HepG2 (cell line): ENCODE data around the gene TBL2. TPM values are rescaled to one million over a fixed set of nuclear protein-coding genes. Genes with fewer than 3 reads are reported as not detected.

ENCODE experiments used
- ATAC-seq: fragments of 200-7000 bp; cut with Tn5 transposase; 3 replicates; pipeline ENCODE4 v1.9.1; 2020; ENCODE audit warnings: mild to moderate bottlenecking, moderate library complexity
- BruUV-seq: library from RNA; stranded (reverse); fragments of 400-500 nt; replicated peaks from 2 replicates; lab custom pipeline; 2021; lab: Mats Ljungman, UMichigan
- CTCF ChIA-PET: fragments of 300-600 bp; formaldehyde crosslinking; extraction: SDS; loops from one replicate; lab custom pipeline; 2021; ENCODE audit warnings: low total read pairs, inconsistent platforms, low intra/inter-chr PET ratio; lab: Yijun Ruan, JAX
- POLR2A ChIA-PET: fragments of 350-600 bp; sonication (Branson Sonifier 250); formaldehyde crosslinking; loops from one replicate; lab custom pipeline; 2020; ENCODE audit warnings: antibody characterized with exemption, inconsistent platforms; lab: Yijun Ruan, JAX
- DNase-seq: peaks from one replicate; pipeline ENCODE4 v3.0.0-alpha.2; 2015; ENCODE audit warnings: low spot score
- FAIRE-seq: peaks from 3 replicates; lab custom pipeline; 2011; peaks lifted over from hg19 to GRCh38; lab: Jason Lieb, UNC
- H2AFZ ChIP-seq: one replicate; pipeline ENCODE4 v1.6.1; 2011; ENCODE audit warnings: low read length, inconsistent platforms
- H3K27ac ChIP-seq: fragments of 300-600 bp; 3 replicates; pipeline ENCODE4 v1.8.0; 2011; ENCODE audit warnings: mixed run types, mild to moderate bottlenecking, mixed read lengths, low read length, inconsistent platforms; ENCODE audit not compliant: insufficient read depth; ENCODE audit errors: extremely low read length
- H3K27me3 ChIP-seq, 2 experiments: fragments of 200-600 bp in 1 of 2; 2 replicates in 1 of 2; 3 replicates in 1 of 2; pipeline versions ENCODE4 v1.6.0 to v1.8.0; 2011; ENCODE audit warnings: low read length in 2 of 2, mild to moderate bottlenecking in 2 of 2, moderate library complexity in 2 of 2, inconsistent platforms in 1 of 2; ENCODE audit not compliant: insufficient read depth in 2 of 2, control insufficient read depth in 1 of 2
- H3K36me3 ChIP-seq, 2 experiments: fragments of 200-600 bp in 1 of 2; replicated peaks in 1 of 2; 2 replicates in 1 of 2; 3 replicates in 1 of 2; pipeline versions ENCODE4 v1.5.1 to v1.8.0; 2011; ENCODE audit warnings: low read length in 2 of 2, inconsistent platforms in 1 of 2; ENCODE audit not compliant: insufficient read depth in 2 of 2, control insufficient read depth in 1 of 2
- H3K4me1 ChIP-seq: 2 replicates; pipeline ENCODE4 v1.5.1; 2012; ENCODE audit warnings: low read length, inconsistent platforms; ENCODE audit not compliant: insufficient read depth
- H3K4me2 ChIP-seq: 2 replicates; pipeline ENCODE4 v1.6.0; 2011; ENCODE audit warnings: low read depth, low read length, inconsistent platforms
- H3K4me3 ChIP-seq, 3 experiments: fragments of 200-600 bp in 1 of 3; sonication (generic), shearing (Covaris generic) in 1 of 3; replicated peaks in 1 of 3; 2 replicates each; pipeline ENCODE4 v1.5.1; 2011 to 2016; ENCODE audit warnings: low read length in 3 of 3, inconsistent platforms in 2 of 3, low read depth in 2 of 3, mild to moderate bottlenecking in 2 of 3, control low read depth in 1 of 3, mixed read lengths in 1 of 3; ENCODE audit not compliant: insufficient read depth in 1 of 3
- H3K79me2 ChIP-seq: one replicate; pipeline ENCODE4 v1.6.1; 2011; ENCODE audit warnings: low read length, inconsistent platforms; ENCODE audit not compliant: insufficient read depth
- H3K9ac ChIP-seq: 2 replicates; pipeline ENCODE4 v1.6.0; 2011; ENCODE audit warnings: mild to moderate bottlenecking, low read depth, low read length, inconsistent platforms; ENCODE audit not compliant: insufficient read depth
- H3K9me3 ChIP-seq: 2 replicates; pipeline ENCODE4 v1.5.1; 2012; ENCODE audit warnings: mild to moderate bottlenecking, low read length
- H4K20me1 ChIP-seq: 2 replicates; pipeline ENCODE4 v1.6.0; 2011; ENCODE audit warnings: inconsistent platforms, mild to moderate bottlenecking, low read length, moderate library complexity; ENCODE audit not compliant: insufficient read depth
- MAFG ChIP-seq: sonication (generic); formaldehyde crosslinking; IDR thresholded peaks from 2 replicates; pipeline ENCODE4 v1.5.1; 2020; ENCODE audit warnings: mild to moderate bottlenecking, missing genetic modification reagents
- MATR3 ChIP-seq: sonication (generic); formaldehyde crosslinking; IDR thresholded peaks from 2 replicates; pipeline ENCODE4 v1.4.0; 2020; ENCODE audit warnings: missing genetic modification reagents
- NFKB2 ChIP-seq: sonication (generic); formaldehyde crosslinking; IDR thresholded peaks from 2 replicates; pipeline ENCODE4 v1.4.0; 2020; ENCODE audit warnings: missing genetic modification reagents, borderline replicate concordance
- PHF20 ChIP-seq: sonication (generic); formaldehyde crosslinking; IDR thresholded peaks from 2 replicates; pipeline ENCODE4 v1.5.0; 2020; ENCODE audit warnings: mild to moderate bottlenecking, missing genetic modification reagents
- POLR2A ChIP-seq, 2 experiments: IDR thresholded peaks; 2 replicates each; pipeline ENCODE4 v1.6.1; 2011; ENCODE audit warnings: low read depth in 2 of 2, low read length in 2 of 2, mild to moderate bottlenecking in 1 of 2, moderate library complexity in 1 of 2; ENCODE audit not compliant: insufficient read depth in 1 of 2
- ZFP37 ChIP-seq: sonication (generic); formaldehyde crosslinking; IDR thresholded peaks from 2 replicates; pipeline ENCODE4 v1.4.0; 2020; ENCODE audit warnings: missing genetic modification reagents, borderline replicate concordance
- ZNF207 ChIP-seq: fragments of 450-650 bp; IDR thresholded peaks from 2 replicates; pipeline ENCODE4 v1.6.1; 2016; ENCODE audit warnings: antibody characterized with exemption, borderline replicate concordance
- ZNF580 ChIP-seq: IDR thresholded peaks from 2 replicates; pipeline ENCODE4 v1.6.1; 2016; ENCODE audit warnings: low read depth, borderline replicate concordance
- ZSCAN22 ChIP-seq: sonication (generic); formaldehyde crosslinking; IDR thresholded peaks from 2 replicates; pipeline ENCODE4 v1.4.0; 2020; ENCODE audit warnings: mild to moderate bottlenecking, missing genetic modification reagents
- WGBS: methylation state at CpG from one replicate; pipeline ENCODE4 v1.1.6; 2017; ENCODE audit warnings: low lambda C conversion rate; 5-methylcytosine and 5-hydroxymethylcytosine counted together
- in situ Hi-C: cut with HindIII; loops from 2 replicates; pipeline ENCODE4 v1.10.0; 2017; ENCODE audit warnings: low pct_unique_long_range_greater_than_20kb; ENCODE audit not compliant: extremely low pct_ligation_motif_present
- intact Hi-C: fragments of 100-400 bp; cut with micrococcal nuclease; formaldehyde crosslinking; loops from one replicate; pipeline ENCODE4 v1.10.0; 2022; ENCODE audit not compliant: unreplicated experiment
- polyA plus RNA-seq, 8 experiments: library from polyadenylated mRNA; depleted of rRNA in 3 of 8; stranded (reverse) in 7 of 8; unstranded in 1 of 8; fragments of >200 nt; fragmentation: Illumina TruSeq in 4 of 8; extraction: Trizol in 4 of 8; gene quantifications; 2 replicates each; pipeline versions ENCODE4 v1.2.1 to v1.2.3, GENCODE V29; 2011 to 2016; ENCODE audit warnings: low read depth in 4 of 8, missing spikeins in 1 of 8, mixed read lengths in 1 of 8; ENCODE audit not compliant: insufficient read depth in 1 of 8
- total RNA-seq, 5 experiments: library from RNA; depleted of rRNA; stranded (reverse); fragments of >200 nt; fragmentation: Illumina TruSeq; extraction: Trizol; gene quantifications; 2 replicates each; pipeline ENCODE4 v1.2.3, GENCODE V29; 2016; ENCODE audit warnings: low read depth in 1 of 5

TBL2 gene
- total and polyA plus RNA-seq, 2 of the 13 experiments (the other 11 are each of a cell fraction or from before 2014, with no cell fraction given), result 43.4 to 47.2 TPM

- TF ChIP-seq ZNF207 (no peak), NFKB2 (CRISPR knock-in tag) (no peak), ZSCAN22 (CRISPR knock-in tag) (no peak), MAFG (CRISPR knock-in tag) (no peak), PHF20 (CRISPR knock-in tag) (no peak), ZNF580 (CRISPR knock-in tag) (no peak), MATR3 (CRISPR knock-in tag) (no peak)
Observed at GRCh38 chr7:73593207-73594045, 15.0 kb upstream of the TBL2 start (continued).

GRCh38 chr7:73586911-73587310 lies 8.5 kb upstream of the TBL2 start:
- H2AFZ ChIP-seq, result no peak overlapping the region
- no peaks in the 10 kb centered on the region for H3K79me2 ChIP-seq

More at GRCh38 chr7:73586911-73587310, 8.5 kb upstream of the TBL2 start:
- 88% methylated on average over 12 of the region's 12 CpGs for WGBS
- intact Hi-C loops, result no loop called here
- Histone ChIP-seq H3K9ac (no peak overlapping the region), H3K36me3 (no peaks in the 10 kb centered on the region), H4K20me1 (no peaks in the 10 kb centered on the region), H3K4me2 (no peak overlapping the region; the same call in 1 of the 2 replicates), H3K9me3 (no peaks in the 10 kb centered on the region), H3K27ac (no peak overlapping the region), H3K27me3 (peaks cover 0 to 8% of the 10 kb centered on the region in 2 experiments; a peak in 1 of 5 replicates), H3K4me1 (peaks cover 39% of the 10 kb centered on the region), H3K4me3 (no peak overlapping the region)
- DNase-seq, result no peak
- peak in 1 of 2 experiments; percentile 4; a peak in 1 of 4 replicates for TF ChIP-seq POLR2A (IDR thresholded peaks at IDR 0.05; ENCODE audit: insufficient read depth in 1 of 2, low read depth in 2 of 2, low read length in 2 of 2)
- TF ChIP-seq ZFP37 (CRISPR knock-in tag), result no peak
- ChIA-PET CTCF (no interaction called here), POLR2A (interaction anchor here (1.7 to 2.3 kb wide), 3 partner anchors 8 to 64 kb away, joined by 7 to 13 read pairs (median 8); partner anchors contain the start of genes BAZ1B and TBL2)
- BruUV-seq, result no TSS peak
- ATAC-seq, result peak; percentile 6
- FAIRE-seq, result no peak
- in situ Hi-C loops, result no loop called here
